Stromal cell of bone marrow (primary cell): ENCODE data around the gene NRXN2.

Experiments
- DNase-seq: peaks from one replicate; pipeline ENCODE4 v3.0.0-alpha.2; 2012; ENCODE audit warnings: low read depth

Gene NRXN2

DNA sequence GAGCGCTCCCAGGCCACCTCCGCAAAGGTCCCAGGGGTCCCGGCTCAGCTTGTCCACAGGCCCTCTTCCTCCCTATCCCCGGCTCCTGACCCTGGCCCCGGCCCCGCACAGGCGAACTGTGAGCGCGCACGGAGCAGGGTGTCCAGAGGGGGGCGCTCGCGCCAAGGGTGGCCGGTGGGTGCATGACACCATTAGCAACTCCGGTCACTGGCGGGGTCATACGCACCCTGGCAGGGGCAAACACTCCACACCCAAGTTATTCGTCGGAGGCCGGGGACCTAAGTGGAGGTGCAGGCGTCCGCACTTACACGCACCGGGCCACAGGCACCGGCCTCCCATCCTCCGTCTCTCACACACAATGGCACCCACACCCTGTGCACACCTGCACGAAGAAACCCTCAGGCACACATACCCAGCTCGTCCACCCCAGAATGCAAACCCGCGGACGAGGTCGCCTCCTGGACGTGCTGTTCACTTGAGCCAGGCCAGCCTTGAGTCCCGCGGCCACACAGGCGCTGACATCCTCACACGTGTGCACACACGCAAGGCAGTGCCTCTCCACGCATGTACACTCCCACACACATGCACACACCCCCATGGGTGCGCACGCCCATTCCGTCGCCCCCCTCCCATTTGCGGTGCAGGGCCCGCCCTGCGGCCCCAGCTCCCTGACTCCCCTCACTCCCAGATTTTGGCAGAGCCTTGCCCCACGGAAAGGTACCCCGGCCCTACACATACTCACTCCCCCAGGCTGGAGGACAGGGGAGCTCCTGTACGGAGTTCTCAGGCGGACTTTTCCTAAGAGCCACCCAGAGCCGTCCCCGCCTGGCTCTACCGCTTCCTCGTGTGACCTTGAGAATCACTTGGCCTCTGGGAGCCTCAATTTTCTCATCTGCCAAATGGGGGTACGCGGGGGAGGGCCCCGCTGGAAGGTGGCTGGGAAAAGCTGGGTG lies 20.9 kb upstream of the NRXN2 start, which contains the start of gene RASGRP2:
Gene RASGRP2, minus strand, starts transcription at position 552 of the 953 bp plus-strand sequence. CDS start 1,276 bp downstream, outside the sequence.
- DNase-seq = no peak

DNA sequence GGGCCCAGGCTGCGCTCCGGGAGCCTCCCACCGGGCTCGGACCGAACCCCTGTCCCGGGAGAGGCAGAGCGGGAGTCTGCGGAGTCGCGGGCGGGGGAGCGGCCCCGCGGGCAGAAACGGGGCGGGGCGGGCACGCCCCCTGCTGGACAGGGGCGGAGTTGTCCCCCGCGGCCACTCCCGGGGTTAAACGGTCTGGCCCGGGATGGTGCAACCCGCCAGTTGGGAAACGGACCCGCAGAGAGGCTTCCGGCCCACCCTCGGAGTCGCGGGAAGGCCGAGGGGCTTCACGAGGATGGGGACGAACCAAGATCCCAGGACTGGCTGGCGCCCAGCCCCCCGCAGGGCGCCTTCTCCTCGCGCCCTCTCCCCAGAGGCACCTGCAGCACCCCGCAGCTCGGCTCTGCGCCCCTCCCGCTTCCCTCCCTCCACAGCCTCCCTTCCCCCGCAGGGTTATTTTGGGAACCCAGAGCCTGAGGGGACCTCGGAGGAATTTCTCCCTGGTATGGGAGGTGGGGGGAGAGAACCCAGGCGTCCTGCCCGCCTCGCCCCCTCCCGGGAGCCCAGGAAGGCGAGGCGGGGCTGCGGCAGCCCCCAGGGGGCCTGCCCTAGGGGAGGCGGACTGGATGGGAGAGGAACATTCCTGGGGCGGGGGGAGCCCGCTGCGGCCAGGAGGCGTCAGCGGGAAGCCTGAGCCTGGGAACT lies 20.0 kb upstream of the NRXN2 start:
- peak; percentile 13 for DNase-seq

DNA sequence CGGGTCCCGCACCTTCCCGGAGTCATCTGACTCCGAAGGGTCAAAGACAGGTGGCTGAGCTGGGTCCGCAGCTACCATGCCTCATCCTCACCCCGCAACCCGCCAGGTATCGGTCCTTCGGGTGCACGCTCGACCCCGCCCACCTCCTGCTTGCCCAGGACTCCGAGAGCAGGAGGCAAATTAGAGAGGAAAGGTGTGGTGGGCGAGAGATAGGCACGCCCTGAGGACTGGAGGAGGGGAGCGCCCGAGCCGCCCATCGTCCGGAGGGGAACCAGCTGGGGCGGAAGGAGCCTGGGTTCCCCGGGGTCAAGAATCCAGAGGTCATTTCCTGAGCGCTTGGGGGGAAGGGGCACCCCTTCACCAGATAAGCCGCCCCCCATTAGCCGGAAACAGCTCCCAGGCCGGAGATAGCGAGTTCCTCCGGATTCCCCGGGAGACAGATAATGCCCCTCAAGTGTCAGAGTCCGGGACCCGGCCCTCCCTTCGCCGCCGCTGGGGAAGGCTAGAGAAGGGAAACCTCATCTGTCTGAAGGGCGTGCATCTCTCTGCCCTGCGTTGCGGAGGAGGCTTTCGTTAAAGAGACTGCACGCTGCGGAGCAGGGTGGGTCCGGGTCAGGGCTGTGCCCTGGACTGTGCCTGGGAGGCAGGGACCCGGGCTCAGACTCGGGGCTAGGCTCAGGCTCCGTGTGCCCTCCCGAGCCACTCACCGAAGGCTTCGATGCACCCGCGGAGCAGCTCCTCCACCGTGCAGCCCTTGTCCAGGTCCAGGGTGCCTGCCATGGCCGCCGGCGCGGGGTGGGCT lies 19.3 kb upstream of the NRXN2 start:
- DNase-seq = no peak

DNA sequence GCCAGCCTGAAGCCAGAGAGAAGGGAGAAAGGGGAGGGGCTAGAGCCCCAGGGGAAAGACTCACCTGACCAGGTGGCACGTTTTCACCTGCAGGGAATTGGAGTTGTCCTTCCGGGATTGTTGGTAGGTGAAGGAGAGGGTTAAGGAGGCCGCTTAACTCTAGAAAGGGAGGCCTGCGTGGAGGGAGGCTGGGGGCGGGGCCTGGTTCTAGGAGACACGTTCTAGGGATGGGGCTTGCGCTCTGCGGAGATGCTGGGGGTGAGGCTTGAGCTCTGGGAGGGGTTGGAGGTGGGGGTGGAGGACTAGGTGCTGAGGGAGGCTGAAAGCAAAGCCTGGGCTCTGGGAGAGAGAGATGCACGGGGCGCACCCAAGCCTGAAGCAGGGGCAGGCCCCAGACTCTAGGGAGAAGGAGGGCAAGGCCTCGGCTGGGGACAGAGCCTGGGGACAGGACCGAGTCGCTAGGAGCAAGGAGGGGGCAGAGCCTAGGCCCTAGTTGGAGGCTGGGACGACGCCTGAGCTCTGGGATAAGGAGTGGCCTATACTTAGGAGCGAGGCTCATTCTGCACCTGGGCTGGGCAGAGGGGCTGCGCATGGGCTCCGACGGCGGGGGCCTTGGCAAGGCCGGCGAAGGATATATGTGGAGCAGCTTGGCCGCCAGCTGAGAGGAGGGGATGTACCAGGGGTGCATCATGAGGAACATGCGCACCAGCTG lies 18.5 kb upstream of the NRXN2 start:
- no peak for DNase-seq

DNA sequence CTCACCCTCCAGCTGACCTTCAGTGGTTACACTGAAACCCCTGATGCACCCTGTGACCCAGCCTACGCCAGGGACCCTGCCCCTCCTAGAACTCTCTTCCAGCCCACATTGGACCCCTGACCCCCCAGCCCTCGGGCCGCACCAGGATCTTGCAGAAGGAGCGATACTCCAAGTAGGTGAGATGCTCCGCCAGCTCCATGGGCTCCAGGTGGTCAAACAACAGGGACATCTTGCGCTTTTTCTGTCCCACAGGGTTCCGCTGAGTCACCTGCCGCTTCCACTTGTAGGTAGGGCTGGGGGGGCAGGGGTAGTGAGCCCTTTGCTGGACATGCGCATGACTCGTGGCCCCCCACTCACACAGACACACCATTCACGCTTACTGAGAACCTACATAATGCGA lies 16.9 kb upstream of the NRXN2 start:
- DNase-seq = no peak

DNA sequence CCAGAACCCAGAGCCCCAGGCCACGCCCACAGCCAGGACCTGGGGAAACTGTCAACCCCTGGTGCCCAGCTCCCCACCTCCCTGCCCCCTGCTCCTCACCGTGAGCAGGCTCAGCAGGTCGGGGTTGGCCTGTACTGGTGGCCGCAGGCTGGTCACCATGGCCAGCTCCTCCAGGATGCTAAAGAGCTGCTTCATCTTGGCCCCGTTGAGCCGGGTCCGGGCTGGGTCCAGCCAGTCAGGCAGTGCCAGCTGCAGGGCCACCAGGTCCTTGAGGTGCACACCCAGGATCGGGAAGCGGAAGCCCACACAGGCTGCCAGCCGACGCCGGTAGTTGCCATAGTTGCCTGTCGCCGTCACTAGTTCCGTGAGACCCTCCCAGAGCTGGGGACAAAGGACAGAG lies 13.7 kb upstream of the NRXN2 start:
- DNase-seq = no peak

DNA sequence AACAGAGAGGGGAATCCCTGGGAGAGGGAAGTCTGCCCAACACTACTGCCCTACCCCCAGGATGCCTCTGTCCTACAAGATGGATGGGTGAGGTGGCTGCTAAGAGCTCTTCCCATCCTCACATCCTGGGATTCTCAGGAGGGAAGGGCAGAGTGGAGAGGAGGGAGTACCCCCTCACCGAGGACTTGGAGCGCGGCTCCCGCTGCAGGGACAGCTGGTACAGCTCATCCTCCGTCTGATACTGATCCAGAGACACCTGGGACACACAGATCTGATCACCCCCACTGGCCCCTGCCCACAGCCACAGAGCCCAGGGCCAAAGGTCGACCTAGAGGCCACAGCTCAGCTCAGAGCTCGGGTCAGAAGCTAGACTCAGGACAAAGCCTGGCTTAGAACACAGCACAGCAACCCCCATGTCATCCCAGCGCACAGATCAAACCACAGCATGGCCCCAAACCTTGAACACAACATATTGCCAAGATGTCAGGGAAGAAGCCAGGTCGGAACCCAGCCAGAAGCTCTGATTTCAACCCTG lies 12.8 kb upstream of the NRXN2 start:
- DNase-seq = no peak

DNA sequence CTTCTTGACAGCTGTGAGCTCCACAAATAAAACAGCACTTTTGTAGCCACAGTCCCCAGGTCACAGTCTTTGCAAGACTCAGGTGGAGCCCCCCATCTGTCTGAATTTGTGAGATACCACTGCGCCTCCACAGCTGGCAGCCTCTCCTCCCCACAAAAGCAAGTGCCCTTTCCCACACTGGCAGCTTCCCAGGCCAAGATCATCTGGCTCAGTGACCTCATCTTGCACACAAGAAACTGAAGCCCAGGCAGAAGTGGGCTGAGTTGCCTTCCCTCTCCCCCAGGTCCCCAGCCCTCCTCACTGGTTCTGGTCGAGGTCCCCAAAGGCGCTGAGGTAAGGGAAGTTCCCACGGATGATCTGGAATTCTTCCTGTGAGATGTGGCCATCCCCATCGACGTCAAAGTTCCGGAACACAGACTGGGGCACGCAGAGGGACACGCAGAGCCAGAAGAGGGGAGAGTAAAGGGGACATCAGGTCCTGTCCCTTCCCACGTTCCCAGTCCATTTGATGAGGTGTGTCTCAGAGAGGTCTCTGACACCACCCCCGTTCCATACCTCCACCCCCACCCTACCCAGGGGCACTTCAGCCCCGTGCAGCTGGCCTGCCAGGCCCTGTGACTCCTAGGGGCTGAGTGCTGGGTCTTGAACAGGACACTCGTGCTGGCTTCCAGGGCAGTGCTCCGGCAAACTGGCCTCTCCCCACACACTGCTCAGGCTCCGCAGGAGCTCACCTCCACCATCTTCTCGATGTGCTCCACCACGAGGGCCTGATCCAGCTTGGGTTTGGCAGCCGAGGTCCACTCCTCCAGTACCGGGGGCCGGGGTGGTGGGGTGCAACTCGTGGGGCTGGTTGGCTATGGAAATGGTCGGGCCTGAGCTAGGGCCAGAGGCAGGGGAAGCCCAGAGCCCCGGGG lies 12.1 kb upstream of the NRXN2 start:
- DNase-seq = no peak

DNA sequence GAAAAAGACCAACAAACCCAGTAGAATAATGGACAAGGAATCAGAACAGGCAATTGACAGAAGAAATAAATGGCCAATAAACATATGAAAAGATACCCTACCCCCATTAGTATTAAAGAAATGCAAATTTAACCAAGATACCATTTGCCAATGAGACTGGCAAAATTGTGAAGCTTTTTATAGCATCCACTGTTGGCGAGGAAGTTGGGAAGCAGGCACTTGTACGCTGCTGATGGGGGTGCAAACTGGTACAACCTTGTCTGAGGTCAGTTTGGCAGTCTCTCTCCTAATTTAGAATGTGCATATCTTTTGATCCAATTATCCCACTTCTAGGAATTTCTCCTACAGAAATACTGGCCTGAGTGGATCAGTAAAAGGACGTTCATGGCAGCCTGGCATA lies 8.6 kb upstream of the NRXN2 start:
- DNase-seq = no peak

DNA sequence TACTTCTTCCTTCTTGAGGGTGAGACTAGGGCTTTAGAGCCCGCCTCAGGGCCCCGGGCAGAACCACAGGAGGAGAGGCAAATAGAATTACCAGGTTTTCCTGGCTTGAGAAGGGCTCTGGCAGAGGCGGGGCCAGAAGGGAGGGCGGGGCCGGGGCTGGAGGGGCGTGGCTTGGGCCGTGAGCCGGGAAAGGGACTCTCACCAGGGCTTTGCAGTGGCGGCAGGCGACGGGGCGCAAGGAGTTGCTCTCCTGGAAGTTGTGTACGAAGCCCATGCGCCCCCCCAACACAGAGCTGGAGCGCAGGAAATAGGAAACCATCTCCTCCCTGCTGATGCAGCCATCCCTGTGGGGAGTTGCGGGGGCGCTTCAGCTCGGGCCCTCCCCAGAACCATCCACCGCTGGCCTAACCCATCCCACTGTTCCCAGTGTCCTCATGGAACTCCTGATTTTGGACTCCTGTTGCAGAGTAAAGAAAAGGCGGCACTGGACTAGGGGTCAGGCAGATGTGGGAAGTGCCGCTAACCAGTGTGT lies 6.9 kb upstream of the NRXN2 start:
- no peak for DNase-seq

DNA sequence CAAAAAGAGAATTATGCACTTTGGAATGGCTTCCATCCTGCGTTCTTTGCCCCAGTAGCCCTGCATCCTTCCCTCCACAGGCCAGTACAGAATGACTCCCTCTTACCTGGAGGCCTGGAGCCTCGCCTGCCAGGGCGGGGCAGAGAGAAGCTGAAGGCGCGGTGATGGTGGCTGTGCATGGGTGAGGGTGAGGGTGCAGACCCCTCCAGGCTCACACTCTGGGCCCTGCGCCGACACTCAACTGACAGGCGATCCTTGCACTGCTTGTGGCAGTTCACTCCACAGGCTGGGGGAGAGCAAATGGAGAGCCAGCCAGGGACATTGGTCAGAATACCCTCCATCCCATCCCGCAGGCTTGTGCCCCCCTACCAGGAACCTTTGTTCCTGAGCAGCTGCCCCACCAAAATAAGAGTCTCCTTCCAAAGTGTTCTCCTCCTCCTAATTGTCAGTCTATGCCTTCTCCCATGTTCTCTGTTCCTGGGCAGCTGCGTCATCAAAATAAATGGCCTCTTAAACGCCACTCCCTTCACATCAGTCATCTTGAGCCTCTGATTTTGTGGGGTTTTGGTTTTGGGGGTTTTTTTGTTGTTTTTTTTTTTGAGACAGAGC lies 5.9 kb upstream of the NRXN2 start:
- no peak for DNase-seq

DNA sequence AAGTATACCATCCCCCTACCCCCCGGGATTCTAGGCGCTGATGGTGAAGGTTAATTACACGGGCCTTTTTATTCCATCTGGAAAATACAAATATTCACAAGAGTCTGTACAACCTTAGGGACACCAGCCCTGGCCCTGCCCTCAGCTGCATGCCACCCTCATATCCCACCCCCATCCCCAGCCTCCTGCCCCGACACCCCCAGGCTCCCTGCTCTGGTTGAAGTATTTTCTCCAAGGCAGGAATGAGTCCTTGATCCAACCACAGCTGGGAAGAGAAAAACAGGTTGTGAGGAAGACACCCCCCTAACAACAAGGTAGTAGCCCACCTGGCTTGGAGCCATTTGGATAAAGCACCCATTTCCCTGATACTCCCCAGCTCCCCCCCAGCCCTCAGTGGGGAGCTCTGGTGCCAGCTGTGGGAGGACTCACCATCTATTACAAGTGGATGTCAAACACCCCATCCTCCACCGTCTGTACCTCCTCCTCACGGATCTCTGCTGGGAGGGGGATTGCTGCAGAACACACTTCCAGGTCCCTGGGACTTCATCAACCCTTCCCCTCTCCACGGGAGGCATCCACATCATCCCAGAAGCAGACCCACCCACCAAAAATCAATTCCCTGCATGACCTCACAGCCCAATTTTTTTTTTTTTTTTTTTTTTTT lies 4.0 kb upstream of the NRXN2 start:
- no peak for DNase-seq

DNA sequence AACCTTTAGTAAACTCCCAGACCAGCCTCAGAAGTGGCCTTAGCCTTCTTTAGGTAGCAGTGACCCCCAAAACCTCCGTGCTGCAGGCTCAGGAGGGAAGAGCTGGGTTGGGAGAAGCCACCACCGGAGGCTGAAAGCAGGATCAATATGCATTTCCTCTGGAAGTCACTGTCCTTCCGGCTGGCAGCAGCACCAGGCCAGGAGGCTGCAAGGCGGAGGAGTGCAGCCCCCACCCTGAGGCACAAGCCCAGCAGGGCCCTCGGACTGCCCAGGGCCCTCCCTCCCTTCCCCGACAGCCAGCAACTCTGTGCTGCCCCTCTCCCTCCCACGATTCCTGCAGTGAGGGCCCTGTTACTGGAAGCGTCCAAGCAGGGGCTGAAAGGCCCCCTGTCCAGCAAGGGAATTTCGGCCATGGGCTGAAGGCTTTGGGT lies 3.2 kb upstream of the NRXN2 start:
- no peak for DNase-seq

DNA sequence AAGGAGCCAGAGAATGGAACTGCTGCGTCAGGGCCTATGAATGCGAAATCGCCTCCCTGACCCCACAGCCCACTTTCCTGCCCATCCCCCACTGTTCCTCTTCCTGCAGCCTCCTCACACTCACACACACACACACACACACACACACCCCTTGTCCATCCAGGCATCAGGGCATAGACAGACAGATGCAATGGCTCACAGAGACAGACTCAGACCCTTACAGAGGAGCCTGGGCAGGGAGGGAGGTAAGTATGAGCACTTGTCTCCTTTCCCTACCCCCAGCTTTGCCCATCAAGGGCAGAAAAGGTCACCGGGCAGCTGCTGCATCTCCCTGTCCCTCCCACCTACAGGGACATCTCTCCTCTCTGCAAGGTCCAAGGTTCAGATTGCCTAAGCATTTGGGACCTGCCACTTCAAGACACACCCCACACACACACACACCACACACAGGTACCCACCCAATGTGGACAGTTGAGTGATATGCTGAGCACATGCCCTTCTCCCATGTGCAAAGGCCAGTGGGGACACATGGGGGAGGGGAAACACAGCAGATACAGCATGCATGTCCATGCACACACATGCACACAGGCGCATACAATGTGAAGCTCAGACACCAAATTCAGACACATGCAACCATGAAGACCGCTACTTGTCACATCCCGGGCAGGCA lies 2.0 kb upstream of the NRXN2 start:
- no peak for DNase-seq

DNA sequence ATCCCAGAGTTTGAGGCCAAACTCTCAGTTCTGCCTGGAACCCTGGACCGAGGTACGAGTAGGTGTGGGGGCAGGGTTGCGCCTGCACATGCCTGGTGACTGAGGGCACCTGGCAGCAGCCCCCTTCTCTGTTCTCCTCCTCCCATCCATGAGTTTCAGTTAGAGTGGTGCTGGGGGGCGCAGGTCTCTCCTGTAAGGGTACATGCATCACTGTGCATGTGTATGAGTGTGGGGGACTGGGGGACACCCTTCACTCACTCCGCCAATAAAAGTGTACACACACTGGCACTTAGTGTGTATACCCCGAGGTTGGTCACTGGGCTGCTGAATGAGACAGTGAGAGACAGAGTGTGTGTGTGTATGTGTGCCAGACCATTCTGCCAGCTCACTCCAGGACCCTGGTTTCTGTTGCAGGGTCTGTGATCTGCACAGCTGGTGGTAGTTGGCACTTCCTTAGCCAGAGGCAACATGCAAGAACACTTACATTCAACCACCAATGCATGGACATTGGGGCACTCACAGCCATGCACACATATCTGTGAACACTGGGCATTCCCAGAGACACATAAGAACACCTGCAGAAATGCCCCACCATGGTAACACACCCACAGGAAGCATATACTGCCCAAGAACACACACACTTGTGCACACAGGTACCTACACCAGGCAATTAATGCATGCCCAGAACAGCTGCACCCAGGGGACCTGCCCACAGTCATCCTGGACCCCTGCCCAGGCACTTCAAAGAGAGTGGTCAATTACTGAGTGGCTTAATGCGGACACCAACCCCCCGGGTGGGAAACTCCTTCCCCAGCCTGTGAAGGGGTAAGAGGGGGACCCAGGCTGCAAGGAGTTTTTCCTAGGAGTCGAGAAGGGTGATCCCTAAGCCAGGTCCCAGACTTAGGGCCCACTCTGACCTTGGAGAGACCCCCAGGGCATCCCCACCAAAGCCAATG lies 1.2 kb upstream of the NRXN2 start:
- no peak for DNase-seq

DNA sequence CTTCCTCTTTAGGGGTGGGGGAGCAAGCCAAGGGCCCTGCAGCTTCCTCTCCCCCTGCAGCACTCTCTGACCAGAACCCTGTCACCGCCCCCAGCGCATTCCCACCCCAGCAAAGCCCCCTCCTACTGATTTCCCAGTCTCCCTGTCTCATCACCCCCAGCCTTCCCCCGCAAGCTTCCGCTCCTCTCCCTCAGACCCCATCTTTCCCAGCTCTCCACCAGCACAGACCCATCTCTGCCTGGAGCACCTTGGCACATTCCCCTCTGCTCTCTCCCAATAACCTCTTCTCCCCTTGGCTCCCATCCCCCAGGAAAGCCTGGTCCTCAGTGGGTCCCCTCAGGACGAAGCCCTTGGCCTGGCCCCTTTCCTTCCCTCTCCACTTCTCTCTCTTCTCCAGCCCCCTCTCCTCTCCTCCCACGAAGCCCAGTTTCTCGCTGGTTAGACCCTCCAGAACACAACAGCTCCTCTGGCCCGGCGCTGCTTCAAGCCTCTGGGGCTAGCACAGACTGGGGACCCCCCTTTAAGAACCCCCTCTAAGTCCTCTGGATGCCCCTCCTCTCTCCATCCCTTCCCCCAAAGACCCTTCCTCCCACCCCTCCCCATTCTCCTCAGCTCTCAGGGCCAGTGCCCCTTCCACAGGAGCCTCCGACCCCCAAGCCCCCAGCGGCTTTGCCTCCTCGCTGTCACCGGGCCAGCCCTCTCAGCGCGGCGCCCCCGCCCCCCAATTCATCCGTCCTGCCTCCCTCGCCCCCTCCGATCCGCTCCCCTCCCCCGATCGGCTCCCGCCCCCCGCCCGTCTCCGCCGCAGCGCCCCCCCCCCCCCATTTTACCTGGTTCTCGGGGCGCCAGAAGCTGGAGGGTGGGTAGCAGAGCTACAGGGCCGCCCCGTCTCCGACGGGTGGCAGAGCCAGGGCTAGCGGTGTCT lies 594 bp downstream of the NRXN2 start:
- DNase-seq = no peak
